NT2/D1 (cell line): ENCODE data around the gene GRB10.

Experiments used
- SUZ12 ChIP-seq: IDR thresholded peaks from 2 replicates; pipeline ENCODE4 v1.6.1; 2011; ENCODE audit not compliant: insufficient read length, insufficient read depth; ENCODE audit errors: extremely low read depth
- ZNF274 ChIP-seq: IDR thresholded peaks from 2 replicates; pipeline ENCODE4 v1.6.1; 2011; ENCODE audit warnings: mild to moderate bottlenecking, low read depth, low read length

DNA sequence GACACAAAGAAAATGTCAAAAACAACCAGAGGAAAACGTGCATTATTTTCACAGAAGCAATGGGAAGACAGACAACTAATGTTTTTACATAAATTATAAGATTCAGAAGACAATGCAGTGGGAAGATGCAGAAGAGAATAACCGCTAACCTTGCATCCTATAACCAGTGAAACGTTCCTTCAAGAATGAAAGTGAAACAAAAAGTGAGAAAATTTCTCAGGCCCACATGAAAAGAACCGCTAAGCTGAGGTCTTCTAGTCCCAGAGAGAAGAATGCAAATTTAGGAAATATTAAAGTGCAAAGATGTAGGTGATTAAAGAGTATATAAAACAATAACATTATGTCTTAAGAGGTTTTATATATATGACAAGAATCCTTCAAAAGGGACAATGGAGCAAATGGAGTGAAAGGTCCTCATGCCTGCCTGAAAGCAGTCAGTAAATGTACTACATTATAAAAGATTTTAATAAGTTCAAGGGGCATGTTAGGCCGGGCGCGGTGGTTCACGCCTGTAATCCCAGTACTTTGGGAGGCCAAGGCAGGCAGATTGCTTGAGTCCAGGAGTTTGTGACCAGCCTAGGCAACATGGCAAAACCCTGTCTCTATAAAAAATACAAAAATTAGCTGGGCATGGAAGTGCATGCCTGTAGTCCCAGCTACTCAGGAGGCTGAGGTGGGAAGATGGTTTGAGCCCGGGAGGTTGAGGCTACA lies 174.3 kb downstream of the GRB10 start:
- no peak for TF ChIP-seq ZNF274
- no peak for TF ChIP-seq SUZ12
